WTC11 (cell line): ENCODE data around the gene MBD2.

ENCODE experiments used
- ELF4 ChIP-seq: sonication (generic); formaldehyde crosslinking; IDR thresholded peaks from 2 replicates; pipeline ENCODE4 v1.8.1; 2022; ENCODE audit warnings: low read depth, mild to moderate bottlenecking, moderate library complexity, missing genetic modification reagents
- IRF2 ChIP-seq: sonication (generic); formaldehyde crosslinking; IDR thresholded peaks from 2 replicates; pipeline ENCODE4 v1.8.0; 2022; ENCODE audit warnings: low read depth, missing genetic modification reagents, borderline replicate concordance
- JAZF1 ChIP-seq: fragments of 250-450 bp; sonication (Bioruptor Pico); IDR thresholded peaks from 2 replicates; pipeline ENCODE4 v1.9.0; 2021; ENCODE audit warnings: moderate library complexity, mild to moderate bottlenecking, inconsistent platforms
- MLX ChIP-seq: sonication (generic); formaldehyde crosslinking; IDR thresholded peaks from 2 replicates; pipeline ENCODE4 v1.8.1; 2023; ENCODE audit warnings: mild to moderate bottlenecking, missing genetic modification reagents, moderate library complexity
- USF2 ChIP-seq: sonication (generic); formaldehyde crosslinking; IDR thresholded peaks from 2 replicates; pipeline ENCODE4 v1.8.1; 2023; ENCODE audit warnings: mild to moderate bottlenecking, missing genetic modification reagents, moderate library complexity

DNA sequence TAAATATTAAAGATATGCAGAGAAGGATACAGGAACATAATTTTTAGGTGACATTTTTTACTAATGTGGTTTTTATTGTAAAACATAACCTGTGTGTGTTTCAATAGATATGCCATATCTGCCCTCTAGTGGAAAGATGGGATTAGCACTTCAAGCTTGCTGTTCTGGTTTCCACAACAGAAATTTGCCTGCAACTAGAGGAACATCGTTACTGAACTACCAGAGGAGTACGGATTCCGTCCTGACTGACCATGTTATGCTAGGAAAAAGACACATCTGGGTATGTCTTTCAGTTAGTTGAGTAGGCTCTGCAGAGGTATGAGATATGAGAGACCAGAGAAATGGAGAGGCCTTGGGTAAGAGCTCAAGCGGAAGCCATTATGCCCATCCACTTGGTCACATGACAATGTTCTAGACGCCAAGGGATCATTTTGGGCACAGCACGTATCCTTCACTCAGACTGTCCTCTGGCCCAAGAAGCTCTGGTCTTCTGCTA is 104.9 kb downstream of the MBD2 start:
- TF ChIP-seq MLX = no peak
- TF ChIP-seq ELF4 (CRISPR knock-in tag) = no peak
- no peak for TF ChIP-seq JAZF1 (CRISPR knock-in tag)
- peak; percentile 80 for TF ChIP-seq USF2 (CRISPR knock-in tag)
- no peak for TF ChIP-seq IRF2
